IPS-NIHi11 (cell line): ENCODE data around the gene PACRG.

ENCODE experiments used
- DNase-seq: peaks from one replicate; pipeline ENCODE4 v3.0.0; 2012; ENCODE audit warnings: mixed read lengths, low spot score

PACRG gene

DNA sequence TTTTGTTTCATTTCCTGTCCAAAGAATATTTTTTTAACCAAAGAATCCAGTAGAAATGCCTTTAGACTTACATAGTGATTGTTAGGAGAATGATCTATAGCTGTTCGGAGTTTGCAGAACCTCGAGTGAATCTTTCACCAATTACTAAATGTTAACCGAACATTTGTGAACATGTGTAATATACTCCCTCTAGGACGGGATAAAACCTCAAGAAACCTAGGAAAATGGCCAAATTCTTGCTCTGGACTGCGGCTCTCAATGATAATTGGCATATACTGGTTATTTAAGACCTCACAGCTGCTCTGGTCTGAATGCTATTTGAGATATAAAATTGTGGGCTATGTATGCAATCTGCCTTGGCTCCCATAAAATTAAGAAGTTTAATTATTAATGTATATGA is 137.1 kb downstream of the PACRG start:
- no peak for DNase-seq

- DNase-seq = no peak
Measured at GRCh38 chr6:162866656-162867055, 138.9 kb downstream of the PACRG start.

- no peak for DNase-seq
Measured at GRCh38 chr6:162868397-162868796, 140.6 kb downstream of the PACRG start.

- DNase-seq = no peak
Measured at GRCh38 chr6:162871966-162872365, 144.2 kb downstream of the PACRG start.

DNA sequence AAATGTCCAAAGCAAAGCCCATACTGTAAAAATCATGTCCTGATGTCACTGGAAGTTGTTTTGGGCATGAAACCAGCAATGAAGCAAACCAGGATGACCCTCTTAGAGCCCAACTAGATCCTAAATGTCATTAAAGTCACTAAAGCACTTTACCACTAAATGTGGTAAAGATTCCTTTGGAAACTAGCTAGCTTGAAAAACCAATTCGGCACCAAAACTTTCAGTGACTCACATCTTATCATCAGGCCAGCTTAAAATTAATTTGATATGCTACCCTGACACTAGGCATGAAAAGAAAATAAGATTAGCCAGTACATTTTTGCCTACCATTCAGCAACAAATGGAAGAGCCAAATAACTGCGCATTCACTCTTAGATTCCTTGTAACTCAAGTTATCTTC is 145.8 kb downstream of the PACRG start:
- DNase-seq = no peak

- DNase-seq = no peak
Measured at GRCh38 chr6:162875070-162875469, 147.3 kb downstream of the PACRG start.

GRCh38 chr6:162882801-162883481 is 155.2 kb downstream of the PACRG start:
- no peak for DNase-seq

DNA sequence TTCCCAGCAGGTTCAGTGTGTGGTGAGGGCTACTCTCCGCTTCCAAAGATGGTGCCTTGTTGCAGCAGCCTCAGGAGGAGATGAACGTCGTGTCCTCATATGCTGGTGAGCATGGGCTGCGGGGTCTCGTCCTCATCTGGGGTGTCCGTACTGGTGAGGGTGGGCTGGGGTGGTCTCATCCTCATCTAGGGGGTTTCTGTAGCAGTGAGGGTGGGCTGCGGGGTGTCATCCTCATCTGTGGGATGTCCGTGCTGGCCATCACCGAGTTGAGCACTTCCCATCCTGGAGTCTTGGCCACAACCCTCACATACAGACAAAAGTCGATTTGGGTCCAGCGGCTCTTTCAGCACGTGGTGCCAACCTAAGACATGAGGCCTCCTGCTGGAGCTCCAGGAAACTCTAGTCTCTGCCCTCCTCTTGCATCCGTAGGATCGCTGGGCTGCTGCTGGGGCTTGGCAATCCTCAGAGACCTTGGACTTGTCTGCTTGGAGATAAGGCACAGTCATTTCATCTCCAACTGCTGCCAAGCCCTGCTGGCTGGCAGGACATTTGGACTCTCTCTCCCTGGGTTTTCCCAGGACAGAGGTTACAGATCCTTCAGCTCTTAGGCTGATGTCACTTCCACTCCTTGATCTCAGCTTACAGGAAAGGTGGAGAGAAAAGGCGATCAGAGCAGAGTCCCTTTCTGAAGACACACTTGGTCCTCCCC is 160.4 kb downstream of the PACRG start:
- no peak for DNase-seq

DNA sequence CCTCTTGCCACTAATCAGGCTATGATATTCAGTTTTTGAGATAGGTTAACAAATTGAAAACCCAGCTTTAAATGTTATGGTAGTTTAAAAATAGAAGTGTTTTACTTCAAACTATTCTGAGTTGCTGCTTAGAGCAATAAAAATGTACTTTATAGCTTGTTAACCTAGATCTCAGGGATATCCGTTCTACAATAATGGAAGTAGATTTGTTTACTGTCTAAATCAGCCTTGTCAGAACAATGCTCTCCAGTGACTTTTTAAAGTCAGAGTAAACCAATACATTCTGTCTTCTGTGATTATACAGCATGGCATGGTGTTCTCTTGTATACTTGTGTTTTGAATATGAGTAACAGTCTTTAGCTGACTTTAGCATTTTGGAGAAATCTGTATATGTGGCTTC is 161.5 kb downstream of the PACRG start:
- DNase-seq = no peak

GRCh38 chr6:162898011-162898410 is 170.2 kb downstream of the PACRG start:
- no peak for DNase-seq

- no peak for DNase-seq
Measured at GRCh38 chr6:162899148-162899547, 171.4 kb downstream of the PACRG start.

GRCh38 chr6:162900503-162900902 is 172.7 kb downstream of the PACRG start:
- DNase-seq = no peak

GRCh38 chr6:162904069-162904663 is 176.4 kb downstream of the PACRG start:
- no peak for DNase-seq

- DNase-seq = no peak
Measured at GRCh38 chr6:162906479-162906878, 178.7 kb downstream of the PACRG start.

DNA sequence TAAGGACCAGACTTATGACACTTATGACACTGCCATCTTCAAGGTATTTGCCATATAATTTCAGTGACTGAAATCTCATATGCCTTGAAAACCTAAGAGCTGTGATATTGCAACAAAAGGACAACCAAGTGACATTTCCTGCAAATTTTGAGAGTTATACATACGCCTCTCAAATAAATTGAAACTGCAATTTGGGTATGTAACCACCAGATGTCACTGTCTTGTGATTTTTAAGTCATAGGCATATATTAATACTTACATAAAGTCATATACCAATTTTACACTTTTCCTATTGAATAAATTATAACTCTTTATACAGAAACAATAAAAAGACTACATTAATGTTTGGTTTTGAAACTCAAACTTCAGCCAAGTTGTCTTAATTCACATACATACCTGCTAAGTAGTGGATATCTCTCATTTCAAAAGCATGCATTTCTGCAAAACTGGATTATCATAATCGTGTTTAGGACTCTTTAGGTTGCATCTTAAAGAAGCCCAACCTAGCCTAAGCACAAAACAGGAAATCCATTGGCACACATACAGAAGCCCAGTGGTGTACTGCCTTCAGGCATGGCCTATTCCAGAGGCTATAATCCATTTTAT is 180.2 kb downstream of the PACRG start:
- DNase-seq = no peak

DNA sequence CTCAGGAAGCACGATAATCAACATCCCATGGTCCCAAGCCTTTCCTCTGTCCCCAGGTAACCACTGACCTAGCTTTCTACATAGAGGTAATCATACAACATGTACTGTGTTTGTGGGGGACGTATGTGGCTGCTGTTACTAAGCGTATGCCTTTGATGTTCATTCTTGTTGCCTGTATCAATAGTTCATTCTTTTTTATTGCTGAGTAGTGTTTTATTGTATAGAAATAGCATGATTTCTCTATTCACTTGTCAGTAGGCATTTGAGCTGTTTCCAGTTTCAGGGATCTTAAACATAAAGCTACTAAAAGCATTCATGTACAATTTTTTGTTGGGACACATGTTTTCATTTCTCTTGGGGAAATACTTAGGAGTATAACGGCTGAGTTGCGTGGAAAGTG is 185.4 kb downstream of the PACRG start:
- no peak for DNase-seq

DNA sequence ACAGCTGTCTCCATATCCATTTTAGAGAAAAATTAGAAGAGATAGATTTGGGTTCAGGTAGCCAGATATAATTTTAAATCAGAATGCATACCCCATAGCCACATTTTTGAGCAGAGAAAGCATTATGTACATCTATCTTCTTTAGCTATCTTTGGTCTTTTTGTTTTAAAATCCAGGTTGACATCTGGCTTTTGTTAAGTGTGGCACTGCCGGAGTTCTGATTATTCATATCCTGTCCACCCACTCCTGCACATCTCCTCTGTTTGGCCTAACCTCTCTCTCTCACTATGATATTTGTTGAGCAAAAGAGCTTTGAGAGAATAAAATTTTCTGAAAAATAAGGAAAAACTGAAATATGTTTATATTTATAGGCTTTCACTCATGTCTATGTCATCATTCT is 189.7 kb downstream of the PACRG start:
- DNase-seq = no peak

- no peak for DNase-seq
Measured at GRCh38 chr6:162921062-162921461, 193.3 kb downstream of the PACRG start.

DNA sequence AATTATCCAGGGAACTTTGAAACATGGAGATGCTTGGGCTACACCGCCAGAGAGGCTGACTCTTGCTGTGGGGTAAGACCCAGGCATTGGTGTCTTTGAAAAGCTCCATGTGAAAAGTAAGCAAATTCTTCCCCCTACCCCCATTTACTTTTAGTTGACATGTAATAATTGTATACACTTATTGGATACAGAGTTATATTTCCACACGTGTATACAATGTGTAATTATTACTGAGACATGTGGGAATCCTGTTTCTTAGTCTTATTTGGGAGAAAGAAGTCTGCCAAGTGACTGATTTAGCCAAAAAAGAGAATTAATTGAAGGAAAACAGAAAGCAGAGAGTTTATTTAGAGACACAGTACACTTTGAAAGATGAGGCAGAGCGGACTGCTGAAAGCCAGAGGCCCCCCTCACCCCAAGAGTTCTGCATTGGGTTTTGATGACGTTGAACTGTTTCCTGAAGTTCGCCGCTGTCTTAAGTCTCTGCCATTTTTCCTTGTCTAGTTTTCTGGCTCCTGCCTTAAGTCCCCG is 193.8 kb downstream of the PACRG start:
- no peak for DNase-seq

DNA sequence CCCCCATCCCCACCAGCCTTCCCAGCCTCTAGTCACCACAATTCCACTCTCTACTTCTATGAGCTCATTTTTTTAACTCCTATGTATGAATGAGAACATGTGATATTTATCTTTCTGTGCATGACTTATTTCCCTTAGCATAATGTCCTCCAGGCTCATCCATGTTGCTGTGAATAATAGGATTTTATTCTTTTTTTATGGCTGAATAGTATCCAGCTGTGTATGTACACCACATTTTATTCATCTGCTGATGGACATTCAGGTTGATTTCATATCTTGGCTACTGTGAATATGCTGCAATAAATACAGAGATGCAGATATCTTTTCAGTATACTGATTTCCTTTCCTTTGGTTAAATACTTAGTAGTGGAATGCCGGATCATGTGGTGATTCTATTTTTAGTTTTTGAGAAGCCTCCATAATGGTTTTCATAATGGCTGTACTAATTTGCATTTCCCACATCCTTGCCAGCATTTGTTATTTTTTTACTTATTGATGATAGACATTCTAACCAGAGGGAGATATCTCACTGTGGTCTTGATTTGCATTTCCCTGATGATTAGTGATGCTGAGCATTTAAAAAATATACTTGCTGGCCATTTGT is 194.9 kb downstream of the PACRG start:
- DNase-seq = no peak

- no peak for DNase-seq
Measured at GRCh38 chr6:162934844-162935243, 207.1 kb downstream of the PACRG start.

- no peak for DNase-seq
Measured at GRCh38 chr6:162940426-162940825, 212.7 kb downstream of the PACRG start.
